ENCODE data around the gene CLTCL1. TPM values are rescaled to one million over a fixed set of nuclear protein-coding genes. Genes with fewer than 3 reads are reported as not detected.
A peak's percentile ranks its signal among the peaks of the same experiment; 100 is the strongest.

The CLTCL1 gene
- total and polyA plus RNA-seq, 4 donors = 2.0 to 4.8 (median 2.6) TPM

- no peak for TF ChIP-seq TAF1 (conservative IDR thresholded peaks at IDR 0.05)
- TF ChIP-seq REST (IDR thresholded peaks at IDR 0.05) = no peak
- no peak for TF ChIP-seq GABPA (IDR thresholded peaks at IDR 0.05 in 1 of 2, conservative IDR thresholded peaks at IDR 0.05 in 1 of 2)
- TF ChIP-seq JUND (IDR thresholded peaks at IDR 0.05) = no peak
- no peak for TF ChIP-seq HNF4G (IDR thresholded peaks at IDR 0.05)
- TF ChIP-seq, protein P1, sequence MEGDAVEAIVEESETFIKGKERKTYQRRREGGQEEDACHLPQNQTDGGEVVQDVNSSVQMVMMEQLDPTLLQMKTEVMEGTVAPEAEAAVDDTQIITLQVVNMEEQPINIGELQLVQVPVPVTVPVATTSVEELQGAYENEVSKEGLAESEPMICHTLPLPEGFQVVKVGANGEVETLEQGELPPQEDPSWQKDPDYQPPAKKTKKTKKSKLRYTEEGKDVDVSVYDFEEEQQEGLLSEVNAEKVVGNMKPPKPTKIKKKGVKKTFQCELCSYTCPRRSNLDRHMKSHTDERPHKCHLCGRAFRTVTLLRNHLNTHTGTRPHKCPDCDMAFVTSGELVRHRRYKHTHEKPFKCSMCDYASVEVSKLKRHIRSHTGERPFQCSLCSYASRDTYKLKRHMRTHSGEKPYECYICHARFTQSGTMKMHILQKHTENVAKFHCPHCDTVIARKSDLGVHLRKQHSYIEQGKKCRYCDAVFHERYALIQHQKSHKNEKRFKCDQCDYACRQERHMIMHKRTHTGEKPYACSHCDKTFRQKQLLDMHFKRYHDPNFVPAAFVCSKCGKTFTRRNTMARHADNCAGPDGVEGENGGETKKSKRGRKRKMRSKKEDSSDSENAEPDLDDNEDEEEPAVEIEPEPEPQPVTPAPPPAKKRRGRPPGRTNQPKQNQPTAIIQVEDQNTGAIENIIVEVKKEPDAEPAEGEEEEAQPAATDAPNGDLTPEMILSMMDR (IDR thresholded peaks at IDR 0.05; ENCODE audit: low read depth, low read length, missing input control) = no peak
- TF ChIP-seq, protein P2, sequence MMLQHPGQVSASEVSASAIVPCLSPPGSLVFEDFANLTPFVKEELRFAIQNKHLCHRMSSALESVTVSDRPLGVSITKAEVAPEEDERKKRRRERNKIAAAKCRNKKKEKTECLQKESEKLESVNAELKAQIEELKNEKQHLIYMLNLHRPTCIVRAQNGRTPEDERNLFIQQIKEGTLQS (IDR thresholded peaks at IDR 0.05) = no peak
- no peak for TF ChIP-seq YY1 (IDR thresholded peaks at IDR 0.05)
- TF ChIP-seq FOXA2 (IDR thresholded peaks at IDR 0.05) = no peak
- no peak for TF ChIP-seq RXRA (IDR thresholded peaks at IDR 0.05)
- TF ChIP-seq, protein P3, sequence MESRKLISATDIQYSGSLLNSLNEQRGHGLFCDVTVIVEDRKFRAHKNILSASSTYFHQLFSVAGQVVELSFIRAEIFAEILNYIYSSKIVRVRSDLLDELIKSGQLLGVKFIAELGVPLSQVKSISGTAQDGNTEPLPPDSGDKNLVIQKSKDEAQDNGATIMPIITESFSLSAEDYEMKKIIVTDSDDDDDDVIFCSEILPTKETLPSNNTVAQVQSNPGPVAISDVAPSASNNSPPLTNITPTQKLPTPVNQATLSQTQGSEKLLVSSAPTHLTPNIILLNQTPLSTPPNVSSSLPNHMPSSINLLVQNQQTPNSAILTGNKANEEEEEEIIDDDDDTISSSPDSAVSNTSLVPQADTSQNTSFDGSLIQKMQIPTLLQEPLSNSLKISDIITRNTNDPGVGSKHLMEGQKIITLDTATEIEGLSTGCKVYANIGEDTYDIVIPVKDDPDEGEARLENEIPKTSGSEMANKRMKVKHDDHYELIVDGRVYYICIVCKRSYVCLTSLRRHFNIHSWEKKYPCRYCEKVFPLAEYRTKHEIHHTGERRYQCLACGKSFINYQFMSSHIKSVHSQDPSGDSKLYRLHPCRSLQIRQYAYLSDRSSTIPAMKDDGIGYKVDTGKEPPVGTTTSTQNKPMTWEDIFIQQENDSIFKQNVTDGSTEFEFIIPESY (IDR thresholded peaks at IDR 0.05) = no peak
- TF ChIP-seq HNF4A (conservative IDR thresholded peaks at IDR 0.05) = no peak
- peak overlapping the region; percentile 62 to 84 (median 67) for H3K4me3 ChIP-seq (ENCODE audit: low read depth in 1 of 3, low read length in 3 of 3)
- under 1% methylated on average over 80 of the region's 80 CpGs for WGBS
Measured at GRCh38 chr22:19178065-19178656, 113.4 kb downstream of the CLTCL1 start.

More at GRCh38 chr22:19178065-19178656, 113.4 kb downstream of the CLTCL1 start:
- Histone ChIP-seq H3K36me3 (ENCODE audit: control insufficient read depth in 4 of 4, insufficient read depth in 3 of 4, low read depth in 1 of 4, low read length in 3 of 4) (no peaks in the 10 kb centered on the region), H3K9ac (ENCODE audit: low read depth in 1 of 2, low read length in 2 of 2) (peak overlapping the region in 1 of 2 donors; percentile 23), H3K27ac (ENCODE audit: low read depth in 1 of 2, low read length in 2 of 2) (peak overlapping the region; percentile 65 to 90), H3K4me1 (ENCODE audit: control insufficient read depth in 4 of 4, insufficient read depth in 4 of 4, low read length in 3 of 4) (peaks cover 15 to 65% (median 53%) of the 10 kb centered on the region in 4 donors), H3K9me3 (ENCODE audit: control insufficient read depth in 4 of 4, low read length in 3 of 4) (no peaks in the 10 kb centered on the region), H3K27me3 (ENCODE audit: control insufficient read depth in 4 of 4, insufficient read depth in 4 of 4, low read length in 3 of 4) (no peaks in the 10 kb centered on the region)
- no peak for DNase-seq (ENCODE audit: low spot score)

All from liver (tissue), 9 donors.